ENCODE results near the gene TNNI2.

DNA sequence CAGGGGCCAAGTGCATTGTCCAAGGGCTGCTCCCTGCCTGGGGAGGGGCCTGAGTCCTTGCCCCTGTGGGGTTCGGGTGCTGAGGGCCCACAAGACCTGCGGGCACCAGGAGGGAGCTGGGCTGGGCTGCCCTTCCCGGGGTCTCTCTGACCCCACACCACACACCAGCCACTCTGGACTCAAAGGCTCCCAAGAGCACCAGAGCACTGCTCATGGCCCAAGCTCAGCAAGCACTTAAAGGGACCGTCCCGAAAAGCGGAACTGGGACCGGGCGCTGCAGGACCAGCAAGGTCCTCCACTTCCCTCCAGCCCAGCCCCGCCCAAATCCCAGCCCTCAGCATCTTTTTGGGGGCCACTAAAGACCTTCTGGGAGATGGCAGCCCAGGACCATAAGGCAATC, 19.4 kb downstream of the TNNI2 start:
- TF ChIP-seq, protein P1, sequence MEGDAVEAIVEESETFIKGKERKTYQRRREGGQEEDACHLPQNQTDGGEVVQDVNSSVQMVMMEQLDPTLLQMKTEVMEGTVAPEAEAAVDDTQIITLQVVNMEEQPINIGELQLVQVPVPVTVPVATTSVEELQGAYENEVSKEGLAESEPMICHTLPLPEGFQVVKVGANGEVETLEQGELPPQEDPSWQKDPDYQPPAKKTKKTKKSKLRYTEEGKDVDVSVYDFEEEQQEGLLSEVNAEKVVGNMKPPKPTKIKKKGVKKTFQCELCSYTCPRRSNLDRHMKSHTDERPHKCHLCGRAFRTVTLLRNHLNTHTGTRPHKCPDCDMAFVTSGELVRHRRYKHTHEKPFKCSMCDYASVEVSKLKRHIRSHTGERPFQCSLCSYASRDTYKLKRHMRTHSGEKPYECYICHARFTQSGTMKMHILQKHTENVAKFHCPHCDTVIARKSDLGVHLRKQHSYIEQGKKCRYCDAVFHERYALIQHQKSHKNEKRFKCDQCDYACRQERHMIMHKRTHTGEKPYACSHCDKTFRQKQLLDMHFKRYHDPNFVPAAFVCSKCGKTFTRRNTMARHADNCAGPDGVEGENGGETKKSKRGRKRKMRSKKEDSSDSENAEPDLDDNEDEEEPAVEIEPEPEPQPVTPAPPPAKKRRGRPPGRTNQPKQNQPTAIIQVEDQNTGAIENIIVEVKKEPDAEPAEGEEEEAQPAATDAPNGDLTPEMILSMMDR (conservative IDR thresholded peaks at IDR 0.05; ENCODE audit: low read length), result no peak
- no peak for TF ChIP-seq EZH2phosphoT487 (IDR thresholded peaks at IDR 0.05; ENCODE audit: borderline replicate concordance, low read depth, low read length)

All from OCI-LY7 (cell line).